Lung (tissue), 12 donors: ENCODE results near the gene RALGAPA1. TPM values are rescaled to one million over a fixed set of nuclear protein-coding genes. Genes with fewer than 3 reads are reported as not detected.
A peak's percentile ranks its signal among the peaks of the same experiment; 100 is the strongest.

ENCODE experiments used
- ATAC-seq: fragments of 200-7000 bp; cut with Tn5 transposase; one replicate; pipeline ENCODE4 v1.9.1; 2020; ENCODE audit warnings: moderate number of reproducible peaks; ENCODE audit not compliant: insufficient read depth, low FRiP score
- DNase-seq, 3 donors: peaks; one replicate each; pipeline ENCODE4 v3.0.0-alpha.2; 2013 to 2017
- H3K27ac ChIP-seq, 2 donors: one replicate each; pipeline ENCODE4 v1.5.1; 2013; ENCODE audit warnings: mild to moderate bottlenecking in 2 of 2, moderate library complexity in 2 of 2, control low read depth in 1 of 2, inconsistent platforms in 1 of 2, low read depth in 1 of 2, low read length in 1 of 2
- H3K27me3 ChIP-seq, 3 donors: one replicate each; pipeline ENCODE4 v1.5.1; 2013; ENCODE audit warnings: low read length in 2 of 3; ENCODE audit not compliant: control insufficient read depth in 3 of 3, insufficient read depth in 3 of 3
- H3K36me3 ChIP-seq, 4 donors: one replicate each; pipeline ENCODE4 v1.5.1; 2013; ENCODE audit warnings: low read length in 4 of 4, mild to moderate bottlenecking in 1 of 4, moderate library complexity in 1 of 4; ENCODE audit not compliant: control insufficient read depth in 4 of 4, insufficient read depth in 4 of 4
- H3K4me1 ChIP-seq, 5 donors: one replicate each; pipeline ENCODE4 v1.5.1; 2013; ENCODE audit warnings: low read length in 5 of 5, mild to moderate bottlenecking in 2 of 5, moderate library complexity in 1 of 5; ENCODE audit not compliant: control insufficient read depth in 5 of 5, insufficient read depth in 5 of 5
- H3K4me3 ChIP-seq: one replicate; pipeline ENCODE4 v1.5.1; 2013; ENCODE audit warnings: mild to moderate bottlenecking, control low read depth, moderate library complexity
- H3K9ac ChIP-seq, 2 donors: one replicate each; pipeline ENCODE4 v1.5.1; 2013; ENCODE audit warnings: low read length in 2 of 2, control low read depth in 1 of 2; ENCODE audit not compliant: insufficient read depth in 1 of 2
- H3K9me3 ChIP-seq, 4 donors: one replicate each; pipeline ENCODE4 v1.5.1; 2013; ENCODE audit warnings: low read length in 3 of 4, mild to moderate bottlenecking in 1 of 4, moderate library complexity in 1 of 4; ENCODE audit not compliant: control insufficient read depth in 4 of 4, insufficient read depth in 3 of 4
- WGBS, 2 donors: extraction: QIAGEN DNeasy Blood & Tissue Kit; methylation state at CpG; one replicate each; pipeline ENCODE4 v1.1.7; 2013; 5-methylcytosine and 5-hydroxymethylcytosine counted together
- polyA plus RNA-seq, 2 donors: library from polyadenylated mRNA; stranded (reverse); fragments of 200-250 nt; gene quantifications; one replicate each; pipeline ENCODE4 v1.2.1, GENCODE V29; 2013
- total RNA-seq, 2 donors: library from RNA; depleted of rRNA in 1 of 2; stranded (reverse); fragments of >200 nt in 1 of 2; gene quantifications; one replicate each; pipeline ENCODE4 v1.2.1, GENCODE V29; 2014 to 2021
- TF ChIP-seq, protein P1 (sequence below): IDR thresholded peaks from 2 replicates; pipeline ENCODE4 v1.5.1; 2012; ENCODE audit warnings: mild to moderate bottlenecking; ENCODE audit errors: control extremely low read depth, extremely low read depth
- donor health status: control.
- donor health status: control.
- donor health status: Bipolar disorder and iron deficiency.
- donor health status: healthy.
- donor health status: DM: yes; HTN: yes; CAD: no.

The RALGAPA1 gene
- total and polyA plus RNA-seq, 4 donors, result 9.4 to 188 (median 44.9) TPM

DNA sequence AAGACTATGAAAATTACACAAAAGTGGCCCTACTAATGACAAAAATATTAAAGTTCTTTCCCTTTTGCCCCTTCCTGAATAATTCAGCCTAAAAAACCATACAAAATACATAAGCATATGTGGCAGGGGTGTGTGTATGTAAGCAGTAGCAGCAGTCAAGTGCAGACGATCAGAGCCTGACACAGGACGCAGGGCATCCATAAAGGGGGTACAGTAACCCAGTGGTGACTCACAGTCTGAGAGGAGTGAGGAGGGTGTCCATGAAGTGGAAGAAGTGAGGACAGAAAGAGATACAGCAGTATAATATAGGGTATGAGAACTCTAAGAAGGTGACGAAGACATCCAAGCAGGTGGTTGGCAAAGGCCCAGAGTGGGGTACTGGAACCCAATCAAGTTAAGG is 56.7 kb downstream of the RALGAPA1 start:
- Histone ChIP-seq H3K27ac (no peak overlapping the region), H3K27me3 (no peaks in the 10 kb centered on the region), H3K9ac (no peak overlapping the region), H3K36me3 (peaks cover 4 to 48% (median 15%) of the 10 kb centered on the region in 4 donors), H3K4me1 (peaks cover 0 to 4% (median 0%) of the 10 kb centered on the region in 5 donors), H3K4me3 (no peak overlapping the region), H3K9me3 (no peaks in the 10 kb centered on the region)
- TF ChIP-seq, protein P1, sequence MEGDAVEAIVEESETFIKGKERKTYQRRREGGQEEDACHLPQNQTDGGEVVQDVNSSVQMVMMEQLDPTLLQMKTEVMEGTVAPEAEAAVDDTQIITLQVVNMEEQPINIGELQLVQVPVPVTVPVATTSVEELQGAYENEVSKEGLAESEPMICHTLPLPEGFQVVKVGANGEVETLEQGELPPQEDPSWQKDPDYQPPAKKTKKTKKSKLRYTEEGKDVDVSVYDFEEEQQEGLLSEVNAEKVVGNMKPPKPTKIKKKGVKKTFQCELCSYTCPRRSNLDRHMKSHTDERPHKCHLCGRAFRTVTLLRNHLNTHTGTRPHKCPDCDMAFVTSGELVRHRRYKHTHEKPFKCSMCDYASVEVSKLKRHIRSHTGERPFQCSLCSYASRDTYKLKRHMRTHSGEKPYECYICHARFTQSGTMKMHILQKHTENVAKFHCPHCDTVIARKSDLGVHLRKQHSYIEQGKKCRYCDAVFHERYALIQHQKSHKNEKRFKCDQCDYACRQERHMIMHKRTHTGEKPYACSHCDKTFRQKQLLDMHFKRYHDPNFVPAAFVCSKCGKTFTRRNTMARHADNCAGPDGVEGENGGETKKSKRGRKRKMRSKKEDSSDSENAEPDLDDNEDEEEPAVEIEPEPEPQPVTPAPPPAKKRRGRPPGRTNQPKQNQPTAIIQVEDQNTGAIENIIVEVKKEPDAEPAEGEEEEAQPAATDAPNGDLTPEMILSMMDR, result no peak
- DNase-seq (no peak), ATAC-seq (no peak)
- WGBS, 2 donors, result 93 to 94% methylated on average over 3 of the region's 3 CpGs

DNA sequence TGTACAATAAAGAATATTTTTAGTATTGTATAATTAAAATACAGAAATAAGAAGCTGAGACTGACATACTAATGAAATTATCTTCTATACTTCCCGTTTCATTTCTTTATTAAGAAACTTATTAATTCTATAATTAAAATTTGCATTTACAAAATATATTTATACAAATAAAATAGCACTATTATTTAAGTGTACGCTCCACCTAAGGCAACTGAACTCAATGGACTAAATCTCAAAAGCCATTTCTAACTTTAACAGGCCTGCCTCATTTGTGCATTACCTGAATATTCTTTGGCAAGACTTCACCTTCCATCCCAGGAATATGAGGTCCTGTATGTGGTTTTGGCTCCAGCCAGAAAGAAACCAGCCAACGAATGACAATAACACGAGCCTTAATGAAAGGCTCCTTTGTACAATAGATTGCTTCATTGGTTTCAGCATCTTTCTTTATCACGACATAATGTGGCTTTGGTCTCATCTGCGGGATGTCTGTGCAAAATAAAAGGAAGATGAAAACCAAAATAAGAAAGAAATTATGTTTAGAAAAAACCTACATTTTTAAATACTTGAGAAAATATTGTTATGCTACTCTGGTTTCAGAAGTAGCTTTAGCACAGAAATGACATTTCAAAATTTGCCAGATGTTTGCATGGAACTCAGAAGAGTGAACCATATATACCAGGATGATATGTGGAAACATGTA is 58.7 kb downstream of the RALGAPA1 start:
- Histone ChIP-seq H3K27me3 (no peaks in the 10 kb centered on the region), H3K36me3 (peaks cover 5 to 37% (median 11%) of the 10 kb centered on the region in 4 donors), H3K27ac (no peak overlapping the region), H3K9me3 (no peaks in the 10 kb centered on the region), H3K4me3 (no peak overlapping the region), H3K9ac (no peak overlapping the region), H3K4me1 (peaks cover 0 to 6% (median 0%) of the 10 kb centered on the region in 5 donors)
- ATAC-seq (no peak), DNase-seq (no peak)
- WGBS, 2 donors, result 96 to 99% methylated on average over 5 to 6 of the region's 6 CpGs
- TF ChIP-seq, protein P1, result no peak

DNA sequence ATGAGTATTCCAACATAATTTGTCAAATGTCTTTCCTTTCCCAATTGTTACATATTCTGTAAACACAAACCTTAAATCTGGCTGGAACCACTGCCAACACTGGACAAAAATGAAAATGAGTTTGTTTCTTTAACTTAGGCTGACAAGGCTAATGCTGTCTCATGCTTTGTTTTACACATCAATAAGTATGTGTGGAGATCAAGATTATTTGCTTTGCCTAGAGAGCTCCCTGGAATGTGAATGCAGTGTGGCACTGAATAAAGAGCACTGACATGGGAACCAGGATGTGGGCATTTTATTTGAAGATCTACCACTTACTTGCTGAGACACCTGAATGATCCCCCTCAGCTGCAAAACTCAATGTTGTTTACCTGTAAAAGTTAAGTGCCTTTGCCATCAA is 61.7 kb downstream of the RALGAPA1 start:
- Histone ChIP-seq H3K9me3 (no peaks in the 10 kb centered on the region), H3K27ac (no peak overlapping the region), H3K4me1 (peaks cover 0 to 6% (median 0%) of the 10 kb centered on the region in 5 donors), H3K27me3 (no peaks in the 10 kb centered on the region), H3K9ac (no peak overlapping the region), H3K4me3 (no peak overlapping the region), H3K36me3 (peaks cover 0 to 16% (median 6%) of the 10 kb centered on the region in 4 donors)
- TF ChIP-seq, protein P1, result no peak
- ATAC-seq, result no peak
- peak; percentile 30 to 91 (median 89) for DNase-seq
